ENCODE results near the gene CRAMP1.

- TF ChIP-seq POLR2A (IDR thresholded peaks at IDR 0.05; ENCODE audit: low read length) (no peak), GATA1 (IDR thresholded peaks at IDR 0.05; ENCODE audit: low read depth, low read length) (no peak)
Measured at GRCh38 chr16:1681032-1681431, 68.9 kb downstream of the CRAMP1 start.
